ENCODE measurements around the gene MICAL2. TPM values are rescaled to one million over a fixed set of nuclear protein-coding genes. Genes with fewer than 3 reads are reported as not detected.
A peak's percentile ranks its signal among the peaks of the same experiment; 100 is the strongest.
"Not testable (repeated sequence)": the region's sequence is repeated elsewhere in the genome, so short reads cannot be mapped to it uniquely, and the experiment has no call there.

Gene MICAL2
- polyA plus RNA-seq, 2 of the 4 experiments (the other 2 are of a cell fraction) = 39.8 to 42.1 TPM

GRCh38 chr11:12144330-12145174 is 34.2 kb downstream of the MICAL2 start:
- Histone ChIP-seq H3K4me3 (no peak overlapping the region), H3K9me3 (no peaks in the 10 kb centered on the region), H3K27ac (peak overlapping the region; percentile 39 to 42; a peak in 4 of 6 replicates), H3K4me2 (peak overlapping the region; percentile 40), H3K4me1 (peaks cover 30% of the 10 kb centered on the region)
- no peak for TF ChIP-seq HES2 (IDR thresholded peaks at IDR 0.05)
- TF ChIP-seq NFE2L2 (conservative IDR thresholded peaks at IDR 0.05; ENCODE audit: low read length) = no peak
- TF ChIP-seq GATA3 (IDR thresholded peaks at IDR 0.05; ENCODE audit: borderline replicate concordance) = no peak
- TF ChIP-seq RNF2 (IDR thresholded peaks at IDR 0.05; ENCODE audit: borderline replicate concordance, low read depth) = no peak
- no peak for TF ChIP-seq MAX (IDR thresholded peaks at IDR 0.05)
- no peak for TF ChIP-seq CBX8 (IDR thresholded peaks at IDR 0.05)
- TF ChIP-seq PHF8 (IDR thresholded peaks at IDR 0.05; ENCODE audit: borderline replicate concordance, low read depth) = no peak
- TF ChIP-seq RCOR1 (IDR thresholded peaks at IDR 0.05; ENCODE audit: low read depth, low read length) = no peak
- no peak for TF ChIP-seq ZNF302 (CRISPR knock-in tag; IDR thresholded peaks at IDR 0.05)
- no peak for TF ChIP-seq ELK1 (IDR thresholded peaks at IDR 0.05; ENCODE audit: low read depth, low read length)
- no peak for TF ChIP-seq RAD21 (conservative IDR thresholded peaks at IDR 0.05 in 1 of 2, IDR thresholded peaks at IDR 0.05 in 1 of 2)
- no peak for TF ChIP-seq FOSL2 (IDR thresholded peaks at IDR 0.05)
- TF ChIP-seq FOSL2 (CRISPR knock-in tag; IDR thresholded peaks at IDR 0.05) = no peak
- no peak for TF ChIP-seq HOXB13 (CRISPR knock-in tag; IDR thresholded peaks at IDR 0.05; ENCODE audit: low read depth)
- TF ChIP-seq NPAS2 (CRISPR knock-in tag; IDR thresholded peaks at IDR 0.05; ENCODE audit: borderline replicate concordance) = no peak
- TF ChIP-seq CTCF (IDR thresholded peaks at IDR 0.05) = no peak
- TF ChIP-seq ATOH8 (CRISPR knock-in tag; IDR thresholded peaks at IDR 0.05; ENCODE audit: low read depth) = no peak
- no peak for TF ChIP-seq NR3C1 (IDR thresholded peaks at IDR 0.05)
- TF ChIP-seq KDM1A (IDR thresholded peaks at IDR 0.05; ENCODE audit: low read depth) = no peak
- FAIRE-seq = no peak
- ChIA-PET POLR2A (no interaction called here), CTCF (interaction anchor here (1.6 kb wide), 1 partner anchor 12 kb away, joined by 3 read pairs; no protein-coding TSS in a partner anchor)
- no peak for DNase-seq (ENCODE audit: low read depth in 1 of 2, low spot score in 1 of 2)
- no peak for ATAC-seq
- 93% methylated on average over 11 of the region's 11 CpGs for WGBS (ENCODE audit: missing lambda C conversion rate)

GRCh38 chr11:12146678-12147077 is 36.3 kb downstream of the MICAL2 start:
- H3K9me3 ChIP-seq; H3K4me3 ChIP-seq; ATAC-seq; CTCF ChIA-PET; FAIRE-seq; H3K4me2 ChIP-seq; H3K27ac ChIP-seq; POLR2A ChIA-PET; DNase-seq (ENCODE audit: low read depth in 1 of 2, low spot score in 1 of 2): not testable (repeated sequence)
- 83% methylated on average over 3 of the region's 3 CpGs for whole genome bisulfite sequencing (ENCODE audit: missing lambda C conversion rate)
- H3K4me1 ChIP-seq = peaks cover 26% of the 10 kb centered on the region

Measured in A549 (cell line).